GM04503 (cell line): Measurements from ENCODE around the gene ZFPM1.

ENCODE experiments used
- DNase-seq: peaks from one replicate; pipeline ENCODE4 v3.0.0-alpha.2; 2012; ENCODE audit warnings: low read depth

The ZFPM1 gene

DNA sequence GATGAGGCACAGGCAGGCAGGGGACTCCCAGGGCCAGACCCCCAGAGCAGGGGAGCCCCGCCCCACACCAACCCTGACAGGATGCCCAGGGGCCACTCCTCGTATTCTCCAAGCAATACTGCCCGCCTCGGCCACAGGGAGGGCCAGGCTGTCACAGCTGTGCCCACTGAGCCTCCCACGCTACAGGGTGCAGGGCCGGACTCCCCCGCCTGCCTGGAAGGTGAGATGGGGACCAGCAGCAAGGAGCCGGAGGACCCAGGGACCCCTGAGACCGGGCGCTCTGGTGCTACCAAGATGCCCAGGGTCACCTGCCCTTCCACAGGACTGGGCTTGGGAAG, 18.8 kb upstream of the ZFPM1 start:
- DNase-seq, result no peak

DNA sequence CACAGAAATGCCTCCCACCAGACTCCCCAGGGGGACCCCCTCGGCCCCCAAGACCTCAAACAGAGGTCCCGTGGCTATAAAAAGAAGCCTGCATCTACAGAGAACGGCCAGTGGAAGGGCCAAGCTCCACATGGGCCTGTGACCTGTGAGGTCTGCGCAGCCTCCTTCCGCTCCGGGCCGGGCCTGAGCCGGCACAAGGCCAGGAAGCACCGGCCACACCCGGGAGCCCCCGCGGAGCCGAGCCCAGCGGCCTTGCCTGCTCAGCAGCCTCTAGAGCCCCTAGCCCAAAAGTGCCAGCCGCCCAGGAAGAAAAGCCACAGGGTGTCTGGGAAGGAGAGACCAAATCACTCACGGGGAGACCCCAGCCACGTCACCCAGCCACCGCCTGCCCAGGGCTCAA, 18.3 kb upstream of the ZFPM1 start:
- DNase-seq, result no peak

DNA sequence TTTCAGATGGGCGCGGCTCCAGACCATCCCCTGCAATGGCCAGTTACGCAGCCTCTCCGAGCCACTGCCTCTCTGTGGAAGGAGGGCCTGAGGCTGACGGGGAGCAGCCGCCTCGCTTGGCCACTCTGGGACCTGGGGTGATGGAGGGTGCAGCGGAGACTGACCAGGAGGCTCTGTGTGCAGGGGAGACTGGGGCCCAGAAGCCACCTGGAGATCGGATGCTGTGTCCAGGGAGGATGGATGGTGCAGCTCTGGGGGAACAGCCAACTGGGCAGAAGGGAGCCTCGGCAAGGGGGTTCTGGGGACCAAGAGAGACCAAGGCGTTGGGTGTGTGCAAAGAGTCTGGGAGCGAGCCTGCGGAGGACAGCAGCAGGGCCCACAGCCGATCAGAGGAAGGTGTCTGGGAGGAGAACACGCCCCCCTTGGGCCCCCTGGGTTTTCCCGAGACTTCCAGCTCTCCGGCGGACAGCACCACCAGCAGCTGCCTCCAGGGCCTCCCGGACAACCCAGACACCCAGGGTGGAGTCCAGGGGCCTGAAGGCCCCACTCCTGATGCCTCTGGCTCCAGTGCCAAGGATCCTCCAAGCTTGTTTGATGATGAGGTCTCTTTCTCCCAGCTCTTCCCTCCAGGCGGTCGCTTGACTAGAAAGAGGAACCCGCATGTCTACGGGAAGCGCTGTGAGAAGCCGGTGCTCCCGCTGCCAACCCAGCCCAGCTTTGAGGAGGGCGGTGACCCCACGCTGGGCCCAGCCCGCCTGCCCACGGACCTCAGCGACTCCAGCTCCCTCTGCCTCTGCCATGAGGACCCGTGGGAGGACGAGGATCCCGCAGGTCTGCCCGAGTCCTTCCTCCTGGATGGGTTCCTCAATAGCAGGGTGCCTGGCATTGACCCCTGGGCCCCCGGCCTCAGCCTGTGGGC, 17.4 kb upstream of the ZFPM1 start:
- DNase-seq, result no peak

GRCh38 chr16:88436796-88437195, 16.3 kb upstream of the ZFPM1 start:
- DNase-seq, result no peak

DNA sequence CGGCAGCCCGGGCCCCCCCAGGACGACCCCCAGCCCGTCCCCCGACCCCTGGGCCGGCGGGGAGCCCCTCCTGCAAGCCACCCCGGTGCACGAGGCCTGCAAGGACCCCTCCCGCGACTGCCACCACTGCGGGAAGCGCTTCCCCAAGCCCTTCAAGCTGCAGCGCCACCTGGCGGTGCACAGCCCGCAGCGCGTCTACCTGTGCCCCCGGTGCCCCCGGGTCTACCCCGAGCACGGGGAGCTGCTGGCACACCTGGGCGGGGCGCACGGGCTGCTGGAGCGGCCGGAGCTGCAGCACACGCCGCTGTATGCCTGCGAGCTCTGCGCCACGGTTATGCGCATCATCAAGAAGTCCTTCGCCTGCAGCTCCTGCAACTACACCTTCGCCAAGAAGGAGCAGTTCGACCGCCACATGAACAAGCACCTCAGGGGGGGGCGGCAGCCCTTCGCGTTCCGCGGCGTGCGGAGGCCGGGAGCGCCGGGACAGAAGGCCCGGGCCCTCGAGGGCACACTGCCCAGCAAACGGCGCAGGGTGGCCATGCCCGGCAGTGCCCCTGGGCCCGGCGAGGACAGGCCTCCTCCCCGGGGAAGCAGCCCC, 15.6 kb upstream of the ZFPM1 start:
- no peak for DNase-seq

GRCh38 chr16:88438084-88438870, 14.8 kb upstream of the ZFPM1 start:
- no peak for DNase-seq

DNA sequence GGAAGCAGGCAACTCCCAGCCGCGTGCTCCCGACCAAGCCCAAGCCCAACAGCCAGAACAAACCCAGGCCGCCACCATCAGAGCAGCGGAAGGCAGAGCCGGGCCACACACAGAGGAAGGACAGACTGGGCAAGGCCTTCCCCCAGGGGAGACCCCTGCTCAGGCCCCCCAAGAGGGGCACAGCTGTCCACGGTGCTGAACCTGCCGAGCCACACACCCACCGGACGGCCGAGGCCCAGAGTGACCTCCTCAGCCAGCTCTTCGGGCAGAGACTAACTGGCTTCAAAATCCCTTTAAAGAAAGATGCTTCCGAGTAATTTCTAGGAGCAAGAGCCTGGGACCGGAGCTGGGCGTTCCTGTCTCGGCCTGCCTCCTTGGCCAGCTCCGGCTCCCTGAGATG, 14.1 kb upstream of the ZFPM1 start:
- no peak for DNase-seq

GRCh38 chr16:88439706-88440105, 13.4 kb upstream of the ZFPM1 start:
- DNase-seq, result no peak

DNA sequence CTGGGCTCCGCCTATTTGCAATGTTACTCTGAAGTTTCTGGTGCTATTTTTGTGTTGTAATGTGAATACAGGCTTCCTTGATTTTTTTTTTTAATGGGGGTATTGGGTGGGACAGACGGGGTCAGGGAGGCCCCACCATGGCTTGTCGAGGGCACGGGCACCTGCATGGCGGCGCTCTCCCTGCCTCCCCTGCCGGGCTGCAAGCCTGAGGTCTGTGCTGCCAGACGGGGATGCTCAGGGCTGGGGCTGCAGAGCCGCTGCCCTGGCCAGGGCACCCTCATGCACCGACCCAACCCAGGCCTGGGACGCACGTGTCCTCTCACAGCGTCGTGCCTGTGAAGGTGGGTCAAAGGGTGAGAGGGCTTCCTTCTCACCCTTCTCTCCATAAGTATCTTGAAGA, 13.0 kb upstream of the ZFPM1 start:
- DNase-seq, result no peak

GRCh38 chr16:88440686-88441405, 12.2 kb upstream of the ZFPM1 start:
- DNase-seq, result no peak

- no peak for DNase-seq
These were observed 11.6 kb upstream of the ZFPM1 start for GRCh38 chr16:88441460-88441859.

DNA sequence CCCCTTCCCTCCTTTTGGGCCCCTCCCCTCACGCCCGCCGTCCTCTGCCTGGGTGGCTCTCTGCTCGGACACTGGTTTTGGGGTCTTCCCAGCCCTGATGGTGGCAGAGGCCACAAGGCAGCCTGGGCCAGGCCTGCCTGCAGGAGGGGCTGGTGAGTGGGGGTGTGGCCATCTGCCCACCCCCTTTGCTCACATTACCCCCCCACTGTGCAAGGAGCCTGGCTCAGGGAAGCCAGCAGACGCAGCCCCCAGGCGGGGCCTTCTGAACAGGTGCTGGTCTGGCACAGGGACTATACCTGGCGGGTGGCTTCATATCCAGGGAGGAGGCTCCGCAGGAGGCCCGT, 10.7 kb upstream of the ZFPM1 start:
- no peak for DNase-seq

DNA sequence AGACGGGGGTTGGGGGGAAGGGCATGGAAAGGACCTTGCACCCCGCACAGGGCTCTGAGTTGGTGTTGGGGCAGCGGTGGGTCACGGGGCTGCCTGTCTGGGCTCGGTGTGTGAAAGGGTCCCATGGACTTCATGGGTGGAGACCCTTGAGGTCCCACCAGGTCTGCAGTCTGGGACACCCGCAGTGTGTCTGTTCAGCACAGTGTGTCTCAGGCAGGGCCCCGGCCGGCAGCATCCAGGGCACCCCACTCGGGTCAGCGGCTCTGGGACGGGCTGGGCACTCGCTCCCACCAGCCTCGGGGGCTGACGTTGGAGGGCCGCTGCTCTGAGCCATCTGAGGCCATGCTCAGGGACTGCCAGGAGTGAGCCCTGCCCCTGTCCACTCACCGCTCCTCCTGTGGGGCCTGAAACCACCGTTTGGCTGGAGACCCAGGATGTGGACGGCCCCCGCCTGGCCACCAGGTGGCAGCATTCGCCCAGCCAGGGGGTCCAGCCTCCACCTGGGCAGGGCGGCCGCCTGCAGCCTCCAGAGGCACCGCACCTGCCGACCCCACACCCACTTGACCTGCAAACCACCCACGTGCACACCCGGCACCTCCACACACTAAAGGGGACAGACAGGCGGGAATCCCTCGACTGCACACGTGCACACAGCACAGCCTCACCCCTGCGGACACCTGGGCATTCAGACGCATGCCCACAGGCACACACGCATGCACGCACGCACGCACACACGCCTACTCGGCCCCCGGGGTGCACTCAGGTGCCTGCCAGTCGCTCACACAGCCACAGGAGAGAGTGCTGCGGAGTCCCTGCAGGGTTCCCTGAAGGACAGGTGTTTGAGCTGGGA, 10.1 kb upstream of the ZFPM1 start:
- no peak for DNase-seq

GRCh38 chr16:88444826-88445582, 8.1 kb upstream of the ZFPM1 start:
- DNase-seq, result no peak

- no peak for DNase-seq
These were observed 7.5 kb upstream of the ZFPM1 start for GRCh38 chr16:88445583-88445960.

- DNase-seq, result no peak
These were observed 7.0 kb upstream of the ZFPM1 start for GRCh38 chr16:88446061-88446460.

DNA sequence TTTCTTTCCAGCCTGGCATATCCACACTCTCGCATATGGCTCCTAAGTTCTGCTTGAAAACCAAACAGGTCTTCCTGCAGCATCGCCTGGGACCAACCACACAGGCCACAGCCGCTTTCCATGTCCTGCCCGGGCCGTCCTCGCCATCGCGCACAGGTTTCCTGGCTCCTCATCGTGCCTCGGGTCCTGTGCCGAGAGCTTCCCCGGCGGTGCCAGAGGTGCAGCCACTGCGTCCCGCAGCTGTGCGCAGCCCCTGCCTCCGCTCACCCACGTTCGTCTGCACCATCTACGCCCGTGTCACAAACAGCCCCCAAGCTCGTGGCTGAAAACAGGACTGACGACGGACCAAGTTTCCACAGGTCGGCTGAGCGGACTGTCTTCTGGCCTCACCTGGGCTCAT, 6.3 kb upstream of the ZFPM1 start:
- DNase-seq, result no peak

GRCh38 chr16:88447881-88448280, 5.2 kb upstream of the ZFPM1 start:
- no peak for DNase-seq

- DNase-seq, result no peak
These were observed 4.4 kb upstream of the ZFPM1 start for GRCh38 chr16:88448461-88449266.

- no peak for DNase-seq
These were observed 3.9 kb upstream of the ZFPM1 start for GRCh38 chr16:88449267-88449561.
